Stomach (tissue), 9 donors: Measurements from ENCODE around the gene MLXIP. TPM values are rescaled to one million over a fixed set of nuclear protein-coding genes. Genes with fewer than 3 reads are reported as not detected.

Experiments used
- DNase-seq, 2 donors: peaks; one replicate each; pipeline versions ENCODE4 v3.0.0 to v3.0.0-alpha.2; 2013 to 2019
- H3K27ac ChIP-seq, 5 donors: fragments of 200-600 bp in 4 of 5; sonication (generic) in 4 of 5; one replicate each; pipeline ENCODE4 v1.5.1; 2013 to 2019; ENCODE audit warnings: mild to moderate bottlenecking in 1 of 5, moderate library complexity in 1 of 5
- H3K27me3 ChIP-seq, 3 donors: fragments of 200-600 bp; sonication (generic); one replicate each; pipeline ENCODE4 v1.5.1; 2017 to 2019; ENCODE audit warnings: mixed run types in 1 of 3
- H3K36me3 ChIP-seq, 4 donors: fragments of 200-600 bp; sonication (generic); 1 replicate in 3 of 4; 2 replicates in 1 of 4; pipeline ENCODE4 v1.5.1; 2016 to 2019
- H3K4me1 ChIP-seq, 4 donors: fragments of 200-600 bp; sonication (generic); one replicate each; pipeline ENCODE4 v1.5.1; 2016 to 2019
- H3K4me3 ChIP-seq, 4 donors: fragments of 200-600 bp; sonication (generic) in 3 of 4; one replicate each; pipeline ENCODE4 v1.5.1; 2016 to 2019; ENCODE audit warnings: mild to moderate bottlenecking in 1 of 4
- H3K9me3 ChIP-seq, 4 donors: fragments of 200-600 bp; sonication (generic); one replicate each; pipeline ENCODE4 v1.5.1; 2016 to 2019
- EP300 ChIP-seq: sonication (generic); formaldehyde crosslinking; IDR thresholded peaks from one replicate; pipeline ENCODE4 v1.6.1; 2017; ENCODE audit warnings: antibody characterized with exemption
- POLR2A ChIP-seq, 4 donors: fragments of 450-650 bp; IDR thresholded peaks; one replicate each; pipeline ENCODE4 v1.6.1; 2016; ENCODE audit warnings: antibody characterized with exemption in 4 of 4, control low read depth in 2 of 4, mild to moderate bottlenecking in 1 of 4, moderate library complexity in 1 of 4
- POLR2AphosphoS5 ChIP-seq, 3 donors: sonication (generic); formaldehyde crosslinking; IDR thresholded peaks; one replicate each; pipeline ENCODE4 v1.6.1; 2016; ENCODE audit warnings: antibody characterized with exemption in 3 of 3
- WGBS, 5 donors: extraction: QIAGEN DNeasy Blood & Tissue Kit in 3 of 5; methylation state at CpG; one replicate each; pipeline versions ENCODE4 v1.1.5 to v1.1.7; 2013 to 2018; 5-methylcytosine and 5-hydroxymethylcytosine counted together
- intact Hi-C: fragments of 100-400 bp; cut with DNase I; formaldehyde crosslinking; loops from one replicate; pipeline ENCODE4 v1.15.1; 2023; ENCODE audit warnings: low total_unique reads
- polyA plus RNA-seq, 3 donors: library from polyadenylated mRNA; stranded (reverse); fragments of 200-250 nt; gene quantifications; one replicate each; pipeline ENCODE4 v1.2.3, GENCODE V29; 2013
- total RNA-seq, 5 donors: library from RNA; depleted of rRNA; stranded (reverse); fragments of >200 nt; gene quantifications; one replicate each; pipeline versions ENCODE4 v1.1.0 to v1.2.3, GENCODE V29; 2014 to 2016
- TF ChIP-seq, protein P1 (sequence below), 7 experiments: fragments of 450-650 bp in 4 of 7; fragments of 200-600 bp in 3 of 7; sonication (generic) in 3 of 7; IDR thresholded peaks; one replicate each; pipeline ENCODE4 v1.5.1; 2016 to 2019; ENCODE audit warnings: antibody characterized with exemption in 7 of 7, control low read depth in 2 of 7, mild to moderate bottlenecking in 1 of 7
- donor health status: healthy with polysubstance abuse.
- donor health status: Bipolar disorder and iron deficiency.
- donor health status: healthy.

The MLXIP gene
- total and polyA plus RNA-seq, 8 donors = 12.3 to 140 (median 34.8) TPM

GRCh38 chr12:122057007-122057735 is 21.4 kb upstream of the MLXIP start:
- intact Hi-C loops = no loop called here
- Histone ChIP-seq H3K9me3 (no peaks in the 10 kb centered on the region), H3K27me3 (no peaks in the 10 kb centered on the region), H3K4me1 (peaks cover 9 to 77% (median 26%) of the 10 kb centered on the region in 4 donors), H3K4me3 (no peak overlapping the region), H3K27ac (peak overlapping the region in 1 of 5 donors; percentile 47), H3K36me3 (peaks cover 0 to 49% (median 37%) of the 10 kb centered on the region in 4 donors)
- no peak for DNase-seq
- 86 to 97% (median 93%) methylated on average over 11 of the region's 11 CpGs for WGBS, 5 donors
- no peak for TF ChIP-seq EP300
- TF ChIP-seq, protein P1, sequence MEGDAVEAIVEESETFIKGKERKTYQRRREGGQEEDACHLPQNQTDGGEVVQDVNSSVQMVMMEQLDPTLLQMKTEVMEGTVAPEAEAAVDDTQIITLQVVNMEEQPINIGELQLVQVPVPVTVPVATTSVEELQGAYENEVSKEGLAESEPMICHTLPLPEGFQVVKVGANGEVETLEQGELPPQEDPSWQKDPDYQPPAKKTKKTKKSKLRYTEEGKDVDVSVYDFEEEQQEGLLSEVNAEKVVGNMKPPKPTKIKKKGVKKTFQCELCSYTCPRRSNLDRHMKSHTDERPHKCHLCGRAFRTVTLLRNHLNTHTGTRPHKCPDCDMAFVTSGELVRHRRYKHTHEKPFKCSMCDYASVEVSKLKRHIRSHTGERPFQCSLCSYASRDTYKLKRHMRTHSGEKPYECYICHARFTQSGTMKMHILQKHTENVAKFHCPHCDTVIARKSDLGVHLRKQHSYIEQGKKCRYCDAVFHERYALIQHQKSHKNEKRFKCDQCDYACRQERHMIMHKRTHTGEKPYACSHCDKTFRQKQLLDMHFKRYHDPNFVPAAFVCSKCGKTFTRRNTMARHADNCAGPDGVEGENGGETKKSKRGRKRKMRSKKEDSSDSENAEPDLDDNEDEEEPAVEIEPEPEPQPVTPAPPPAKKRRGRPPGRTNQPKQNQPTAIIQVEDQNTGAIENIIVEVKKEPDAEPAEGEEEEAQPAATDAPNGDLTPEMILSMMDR (IDR thresholded peaks at IDR 0.05) = no peak
- TF ChIP-seq POLR2AphosphoS5 (IDR thresholded peaks at IDR 0.05) = no peak
- no peak for TF ChIP-seq POLR2A (IDR thresholded peaks at IDR 0.05)

- no peak for DNase-seq
- Histone ChIP-seq H3K4me3 (no peak overlapping the region), H3K36me3 (peaks cover 0 to 49% (median 37%) of the 10 kb centered on the region in 4 donors), H3K27ac (peak overlapping the region in 1 of 5 donors; percentile 47), H3K9me3 (no peaks in the 10 kb centered on the region), H3K4me1 (peaks cover 15 to 77% (median 31%) of the 10 kb centered on the region in 4 donors), H3K27me3 (no peaks in the 10 kb centered on the region)
- intact Hi-C loops = no loop called here
- WGBS, 5 donors = 91 to 98% (median 95%) methylated on average over 3 of the region's 3 CpGs
- no peak for TF ChIP-seq POLR2A (IDR thresholded peaks at IDR 0.05)
- TF ChIP-seq, protein P1 (IDR thresholded peaks at IDR 0.05) = no peak
- no peak for TF ChIP-seq POLR2AphosphoS5 (IDR thresholded peaks at IDR 0.05)
- no peak for TF ChIP-seq EP300
Measured at GRCh38 chr12:122057769-122058168, 20.8 kb upstream of the MLXIP start.

DNA sequence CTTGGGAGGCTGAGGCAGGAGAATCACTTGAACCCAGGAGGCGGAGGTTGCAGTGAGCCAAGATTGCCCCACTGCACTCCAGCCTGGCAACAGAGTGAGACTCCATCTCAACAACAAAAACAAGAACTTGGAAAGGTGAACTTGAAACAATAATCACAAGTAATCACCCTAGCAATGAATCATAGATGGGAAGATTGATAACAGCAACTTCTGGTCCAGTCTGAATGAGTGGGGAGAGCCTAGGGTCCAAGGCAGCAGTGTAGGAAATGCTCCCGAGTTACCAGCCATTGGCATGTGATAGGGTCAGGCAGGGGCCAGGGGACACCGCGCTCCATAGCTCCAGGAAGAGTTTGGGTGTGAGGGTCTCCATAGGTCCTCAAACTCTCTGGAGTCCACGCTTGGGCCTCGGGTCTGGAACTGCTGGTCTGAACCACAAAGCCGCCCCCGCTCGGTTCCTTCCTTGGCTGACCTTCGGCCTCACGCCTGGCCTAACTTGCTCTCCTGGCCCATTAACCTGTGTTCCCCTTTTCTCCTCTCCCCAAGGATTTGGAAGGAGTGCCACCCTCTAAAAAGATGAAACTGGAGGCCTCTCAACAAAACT is 19.9 kb upstream of the MLXIP start:
- peaks cover 24 to 84% (median 39%) of the 10 kb centered on the region in 4 donors for H3K4me1 ChIP-seq
- TF ChIP-seq POLR2A (IDR thresholded peaks at IDR 0.05) (no peak), POLR2AphosphoS5 (IDR thresholded peaks at IDR 0.05) (no peak), EP300 (no peak)
- TF ChIP-seq, protein P1 (IDR thresholded peaks at IDR 0.05) = no peak
- no peak overlapping the region for H3K4me3 ChIP-seq
- peaks cover 0 to 49% (median 37%) of the 10 kb centered on the region in 4 donors for H3K36me3 ChIP-seq
- 92 to 97% (median 95%) methylated on average over 11 of the region's 11 CpGs for WGBS, 5 donors
- no peaks in the 10 kb centered on the region for H3K9me3 ChIP-seq
- peak overlapping the region in 1 of 5 donors; percentile 89 for H3K27ac ChIP-seq
- intact Hi-C loops = no loop called here
- no peak for DNase-seq
- H3K27me3 ChIP-seq = no peaks in the 10 kb centered on the region

DNA sequence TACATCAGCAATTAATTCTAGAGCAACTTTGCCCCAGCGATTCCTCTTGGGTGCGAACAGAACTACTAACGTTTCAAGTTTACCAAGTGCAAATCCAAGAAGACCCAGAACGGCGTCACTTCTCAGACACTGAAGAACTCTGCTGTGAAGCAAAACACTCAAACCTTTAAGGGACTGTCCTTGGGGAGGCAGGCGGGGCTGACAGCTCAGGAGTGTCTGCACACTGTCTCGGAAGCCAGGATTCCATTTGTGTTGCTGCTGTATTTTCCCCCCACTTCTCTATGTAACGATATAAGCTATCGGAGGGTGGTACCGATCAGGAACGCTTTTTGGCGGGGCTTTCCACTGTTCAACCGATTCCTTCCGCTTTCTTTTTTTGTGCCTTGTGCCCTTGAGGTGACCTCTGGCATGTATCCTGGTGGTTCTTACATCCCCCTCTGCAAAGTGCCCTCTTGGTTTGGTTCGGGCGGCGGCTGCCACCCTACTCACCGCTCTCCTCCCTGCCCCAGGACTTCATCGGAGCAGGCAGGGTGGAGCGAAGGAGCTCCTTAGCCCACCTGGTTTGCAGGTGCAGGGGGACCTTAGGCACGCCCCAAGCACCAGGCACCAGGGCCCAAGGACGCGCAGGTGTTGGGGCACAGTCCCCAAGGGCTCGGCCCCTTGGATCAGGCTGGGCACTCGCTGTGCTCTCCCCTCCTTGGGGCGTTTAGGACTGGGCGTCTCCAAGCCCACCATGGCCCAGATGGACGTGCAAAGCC is 19.2 kb upstream of the MLXIP start:
- H3K27ac ChIP-seq = peak overlapping the region in 3 of 5 donors; percentile 43 to 89 (median 65)
- intact Hi-C loops = no loop called here
- H3K4me3 ChIP-seq = no peak overlapping the region
- WGBS, 5 donors = 83 to 94% (median 92%) methylated on average over 28 of the region's 28 CpGs
- H3K9me3 ChIP-seq = no peaks in the 10 kb centered on the region
- DNase-seq = no peak
- peaks cover 29 to 84% (median 41%) of the 10 kb centered on the region in 4 donors for H3K4me1 ChIP-seq
- TF ChIP-seq POLR2A (IDR thresholded peaks at IDR 0.05) = no peak
- no peak for TF ChIP-seq EP300
- TF ChIP-seq POLR2AphosphoS5 (IDR thresholded peaks at IDR 0.05) = no peak
- TF ChIP-seq, protein P1 (IDR thresholded peaks at IDR 0.05) = no peak
- H3K36me3 ChIP-seq = peaks cover 0 to 49% (median 37%) of the 10 kb centered on the region in 4 donors
- no peaks in the 10 kb centered on the region for H3K27me3 ChIP-seq
